Small intestine (tissue), 7 donors: ENCODE data around the gene SLC25A2. TPM values are rescaled to one million over a fixed set of nuclear protein-coding genes. Genes with fewer than 3 reads are reported as not detected.

Source experiments
- DNase-seq, 2 donors: peaks; one replicate each; pipeline versions ENCODE4 v3.0.0 to v3.0.0-alpha.2; 2013
- FAIRE-seq: peaks from 2 replicates; lab custom pipeline; 2012; peaks lifted over from hg19 to GRCh38; lab: Jason Lieb, UNC
- H3K27ac ChIP-seq, 3 donors: one replicate each; pipeline ENCODE4 v1.5.1; 2013; ENCODE audit warnings: low read length in 2 of 3, mild to moderate bottlenecking in 2 of 3, control low read depth in 1 of 3, inconsistent platforms in 1 of 3, low read depth in 1 of 3, moderate library complexity in 1 of 3
- H3K27me3 ChIP-seq, 3 donors: one replicate each; pipeline ENCODE4 v1.6.1; 2013; ENCODE audit warnings: low read length in 3 of 3, inconsistent platforms in 1 of 3; ENCODE audit not compliant: control insufficient read depth in 3 of 3, insufficient read depth in 3 of 3
- H3K36me3 ChIP-seq, 3 donors: one replicate each; pipeline ENCODE4 v1.6.1; 2013; ENCODE audit warnings: low read length in 3 of 3, inconsistent platforms in 1 of 3, low read depth in 1 of 3, mild to moderate bottlenecking in 1 of 3, moderate library complexity in 1 of 3; ENCODE audit not compliant: control insufficient read depth in 3 of 3, insufficient read depth in 2 of 3
- H3K4me1 ChIP-seq, 3 donors: one replicate each; pipeline ENCODE4 v1.6.1; 2013; ENCODE audit warnings: low read length in 2 of 3, inconsistent platforms in 1 of 3, low read depth in 1 of 3, mild to moderate bottlenecking in 1 of 3, moderate library complexity in 1 of 3; ENCODE audit not compliant: control insufficient read depth in 3 of 3, insufficient read depth in 2 of 3
- H3K4me3 ChIP-seq, 3 donors: one replicate each; pipeline ENCODE4 v1.5.1; 2013; ENCODE audit warnings: low read length in 3 of 3, control low read depth in 1 of 3, inconsistent platforms in 1 of 3, low read depth in 1 of 3, mild to moderate bottlenecking in 1 of 3, moderate library complexity in 1 of 3
- H3K9me3 ChIP-seq, 2 donors: one replicate each; pipeline ENCODE4 v1.6.1; 2013; ENCODE audit warnings: low read depth in 1 of 2, low read length in 1 of 2; ENCODE audit not compliant: control insufficient read depth in 2 of 2, insufficient read depth in 1 of 2
- WGBS, 3 donors: extraction: QIAGEN DNeasy Blood & Tissue Kit; methylation state at CpG; one replicate each; pipeline ENCODE4 v1.1.7; 2013; 5-methylcytosine and 5-hydroxymethylcytosine counted together
- polyA plus RNA-seq, 4 donors: library from polyadenylated mRNA; stranded (reverse) in 3 of 4; unstranded in 1 of 4; fragments of 200-250 nt in 3 of 4; fragments of 120-200 nt in 1 of 4; gene quantifications; one replicate each; pipeline versions ENCODE4 v1.2.1 to v1.2.3, GENCODE V29; 2013
- donor health status: healthy with polysubstance abuse.
- donor health status: control.
- donor health status: control.
- donor health status: Bipolar disorder and iron deficiency.
- donor health status: healthy.

SLC25A2 gene
- polyA plus RNA-seq, 4 donors, result 0.12 to 0.45 (median 0.15) TPM; not detected in 1

DNA sequence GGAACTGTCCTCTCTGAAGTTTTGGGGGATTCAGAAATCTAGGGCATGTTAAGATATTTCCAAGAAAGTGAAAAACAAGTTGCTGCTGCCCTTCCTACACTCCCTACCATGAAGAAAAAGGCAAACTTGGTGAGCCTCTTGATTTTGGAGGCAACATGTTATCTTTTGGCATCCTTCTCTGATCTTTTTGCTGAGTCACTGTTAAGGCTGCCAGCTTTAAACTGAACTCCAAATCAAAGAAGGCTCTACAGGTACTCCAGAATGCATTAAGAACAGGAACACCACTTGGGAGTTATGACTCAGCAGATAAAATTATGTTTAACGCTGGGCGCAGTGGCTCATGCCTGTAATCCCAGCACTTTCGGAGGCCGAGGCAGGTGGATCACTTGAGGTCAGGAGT, 34.7 kb downstream of the SLC25A2 start:
- WGBS, 3 donors, result 95 to 99% (median 95%) methylated on average over 4 of the region's 4 CpGs
- Histone ChIP-seq H3K4me1 (no peaks in the 10 kb centered on the region), H3K4me3 (no peak overlapping the region), H3K27ac (no peak overlapping the region), H3K36me3 (no peaks in the 10 kb centered on the region), H3K9me3 (peaks cover 7 to 67% of the 10 kb centered on the region in 2 donors), H3K27me3 (no peaks in the 10 kb centered on the region)
- no peak for DNase-seq
- no peak for FAIRE-seq

GRCh38 chr5:141261238-141261546, 42.7 kb downstream of the SLC25A2 start:
- Histone ChIP-seq H3K27me3 (no peaks in the 10 kb centered on the region), H3K9me3 (peaks cover 3 to 46% of the 10 kb centered on the region in 2 donors), H3K4me1 (no peaks in the 10 kb centered on the region), H3K27ac (no peak overlapping the region), H3K36me3 (no peaks in the 10 kb centered on the region), H3K4me3 (no peak overlapping the region)
- no peak for DNase-seq
- 27 to 75% (median 55%) methylated on average over 1 of the region's 1 CpG for WGBS, 3 donors
- no peak for FAIRE-seq

- Histone ChIP-seq H3K27me3 (no peaks in the 10 kb centered on the region), H3K36me3 (no peaks in the 10 kb centered on the region), H3K4me1 (no peaks in the 10 kb centered on the region), H3K4me3 (no peak overlapping the region), H3K9me3 (peaks cover 3 to 41% of the 10 kb centered on the region in 2 donors), H3K27ac (no peak overlapping the region)
- 58 to 67% (median 67%) methylated on average over 5 of the region's 5 CpGs for WGBS, 3 donors
- DNase-seq (peak in 1 of 2 donors; percentile 2), FAIRE-seq (no peak)
Measured at GRCh38 chr5:141260458-141261237, 43.2 kb downstream of the SLC25A2 start.

DNA sequence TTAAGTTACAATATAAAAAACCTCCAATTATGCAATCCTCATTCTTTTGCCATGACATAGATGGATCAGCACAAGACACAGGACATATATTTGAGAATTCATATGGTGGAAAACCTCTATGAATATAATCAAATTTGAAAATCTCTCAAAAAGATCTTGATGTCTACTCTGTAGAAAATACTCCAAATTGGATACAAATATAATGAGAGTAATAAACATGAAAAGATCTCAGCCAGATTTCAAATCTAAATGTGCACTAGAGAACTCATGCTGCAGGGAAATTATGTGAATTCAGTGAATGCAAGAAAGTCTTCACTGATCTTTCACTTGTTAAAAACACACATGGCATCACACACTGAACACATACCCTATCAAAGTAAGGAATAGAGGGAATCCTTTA, 44.9 kb downstream of the SLC25A2 start:
- Histone ChIP-seq H3K27me3 (no peaks in the 10 kb centered on the region), H3K4me3 (no peak overlapping the region), H3K9me3 (peaks cover 3 to 40% of the 10 kb centered on the region in 2 donors), H3K4me1 (no peaks in the 10 kb centered on the region), H3K27ac (no peak overlapping the region), H3K36me3 (no peaks in the 10 kb centered on the region)
- DNase-seq (no peak), FAIRE-seq (no peak)

- Histone ChIP-seq H3K27me3 (no peaks in the 10 kb centered on the region), H3K36me3 (no peaks in the 10 kb centered on the region), H3K9me3 (peaks cover 3 to 44% of the 10 kb centered on the region in 2 donors), H3K4me1 (no peaks in the 10 kb centered on the region), H3K4me3 (no peak overlapping the region), H3K27ac (no peak overlapping the region)
- FAIRE-seq (no peak), DNase-seq (no peak)
Measured at GRCh38 chr5:141258464-141258863, 45.4 kb downstream of the SLC25A2 start.

Other genes starting within 250 kb of the SLC25A2 start
- gene PCDHB2, start 209.4 kb downstream of the SLC25A2 start, polyA plus RNA-seq, result under 1 TPM in 3 of 4 donors, not detected in 1; 0.27 to 0.98 (median 0.72) TPM
- under 1 TPM in 2 of 4 donors, not detected in 2; 0.31 to 0.68 TPM for gene PCDHB3, start 203.6 kb downstream of the SLC25A2 start, polyA plus RNA-seq
- gene PCDHB4, start 182.2 kb downstream of the SLC25A2 start, polyA plus RNA-seq, result under 1 TPM in 2 of 4 donors, not detected in 2; 0.64 to 0.96 TPM
- under 1 TPM in 2 of 4 donors, not detected in 2; 0.91 to 0.99 TPM for gene PCDHB5, start 168.8 kb downstream of the SLC25A2 start, polyA plus RNA-seq
- gene PCDHB6, start 154.0 kb downstream of the SLC25A2 start, polyA plus RNA-seq, result under 1 TPM in 2 of 4 donors, not detected in 2; 0.13 to 0.52 TPM
- 1 to 10 TPM in 1 of 4 donors, under 1 TPM in 2, not detected in 1; 0.27 to 1.1 (median 0.36) TPM for gene PCDHB7, start 131.4 kb downstream of the SLC25A2 start, polyA plus RNA-seq
- under 1 TPM in 2 of 4 donors, not detected in 2; 0.18 to 0.49 TPM for gene PCDHB8, start 126.3 kb downstream of the SLC25A2 start, polyA plus RNA-seq
- gene PCDHB16, start 121.7 kb downstream of the SLC25A2 start, polyA plus RNA-seq, result under 1 TPM in 2 of 4 donors, not detected in 2; 0.37 to 0.65 TPM
- under 1 TPM in 2 of 4 donors, not detected in 2; 0.34 to 0.44 TPM for gene PCDHB9, start 116.9 kb downstream of the SLC25A2 start, polyA plus RNA-seq
- 1 to 10 TPM in 2 of 4 donors, not detected in 2; 1.1 to 1.3 TPM for gene PCDHB10, start 111.7 kb downstream of the SLC25A2 start, polyA plus RNA-seq
- gene PCDHB11, start 104.4 kb downstream of the SLC25A2 start, polyA plus RNA-seq, result under 1 TPM in 2 of 4 donors, not detected in 2; 0.27 to 0.65 TPM
- gene PCDHB12, start 95.3 kb downstream of the SLC25A2 start, polyA plus RNA-seq, result under 1 TPM in 2 of 4 donors, not detected in 2; 0.46 to 0.71 TPM
- under 1 TPM in 2 of 4 donors, not detected in 2; 0.49 to 0.71 TPM for gene PCDHB13, start 90.1 kb downstream of the SLC25A2 start, polyA plus RNA-seq
- 1 to 10 TPM in 1 of 4 donors, under 1 TPM in 1, not detected in 2; 0.81 to 1.5 TPM for gene PCDHB14, start 80.7 kb downstream of the SLC25A2 start, polyA plus RNA-seq
- gene PCDHB15, start 58.7 kb downstream of the SLC25A2 start, polyA plus RNA-seq, result 1 to 10 TPM in 2 of 4 donors, under 1 TPM in 2; 0.22 to 1.7 (median 0.65) TPM
- gene TAF7, start 16.7 kb upstream of the SLC25A2 start, polyA plus RNA-seq, result 10 to 100 TPM; 58.8 to 91.9 (median 66.1) TPM
- gene PCDHGA1, start 26.5 kb upstream of the SLC25A2 start, polyA plus RNA-seq, result under 1 TPM in 3 of 4 donors, not detected in 1; 0.10 to 0.27 (median 0.13) TPM
- gene PCDHGA2, start 34.7 kb upstream of the SLC25A2 start, polyA plus RNA-seq, result under 1 TPM in 3 of 4 donors, not detected in 1; 0.27 to 0.81 (median 0.64) TPM
- gene PCDHGA3, start 39.8 kb upstream of the SLC25A2 start, polyA plus RNA-seq, result under 1 TPM in 2 of 4 donors, not detected in 2; 0.24 to 0.49 TPM
- under 1 TPM in 2 of 4 donors, not detected in 2; 0.19 to 0.21 TPM for gene PCDHGB1, start 46.0 kb upstream of the SLC25A2 start, polyA plus RNA-seq
- gene PCDHGA4, start 51.0 kb upstream of the SLC25A2 start, polyA plus RNA-seq, result under 1 TPM in 2 of 4 donors, not detected in 2; 0.31 to 0.43 TPM
- gene PCDHGB2, start 55.9 kb upstream of the SLC25A2 start, polyA plus RNA-seq, result under 1 TPM in 2 of 4 donors, not detected in 2; 0.37 to 0.68 TPM
- gene PCDHGA5, start 60.1 kb upstream of the SLC25A2 start, polyA plus RNA-seq, result under 1 TPM in 2 of 4 donors, not detected in 2; 0.43 to 0.68 TPM
- under 1 TPM in 2 of 4 donors, not detected in 2; 0.31 to 0.43 TPM for gene PCDHGB3, start 66.2 kb upstream of the SLC25A2 start, polyA plus RNA-seq
- gene PCDHGA6, start 69.8 kb upstream of the SLC25A2 start, polyA plus RNA-seq, result 1 to 10 TPM in 1 of 4 donors, under 1 TPM in 1, not detected in 2; 0.72 to 1.0 TPM
- gene PCDHGA7, start 78.7 kb upstream of the SLC25A2 start, polyA plus RNA-seq, result under 1 TPM in 2 of 4 donors, not detected in 2; 0.30 to 0.32 TPM
- under 1 TPM in 2 of 4 donors, not detected in 2; 0.75 to 0.77 TPM for gene PCDHGB4, start 83.6 kb upstream of the SLC25A2 start, polyA plus RNA-seq
- gene PCDHGA8, start 88.6 kb upstream of the SLC25A2 start, polyA plus RNA-seq, result under 1 TPM in 2 of 4 donors, not detected in 2; 0.10 to 0.15 TPM
- 1 to 10 TPM in 2 of 4 donors, under 1 TPM in 1, not detected in 1; 0.27 to 1.6 (median 1.2) TPM for gene PCDHGB5, start 93.9 kb upstream of the SLC25A2 start, polyA plus RNA-seq
- gene PCDHGA9, start 98.7 kb upstream of the SLC25A2 start, polyA plus RNA-seq, result 1 to 10 TPM in 1 of 4 donors, under 1 TPM in 1, not detected in 2; 0.75 to 1.0 TPM
- gene PCDHGB6, start 104.0 kb upstream of the SLC25A2 start, polyA plus RNA-seq, result 1 to 10 TPM in 2 of 4 donors, not detected in 2; 1.3 to 1.4 TPM
- gene PCDHGA10, start 108.9 kb upstream of the SLC25A2 start, polyA plus RNA-seq, result 1 to 10 TPM in 2 of 4 donors, under 1 TPM in 1, not detected in 1; 0.27 to 2.2 (median 1.2) TPM
- gene PCDHGB7, start 113.6 kb upstream of the SLC25A2 start, polyA plus RNA-seq, result 1 to 10 TPM in 2 of 4 donors, not detected in 2; 1.8 to 2.8 TPM
- gene PCDHGA11, start 117.0 kb upstream of the SLC25A2 start, polyA plus RNA-seq, result 1 to 10 TPM in 1 of 4 donors, under 1 TPM in 1, not detected in 2; 0.81 to 1.0 TPM
- gene PCDHGA12, start 126.5 kb upstream of the SLC25A2 start, polyA plus RNA-seq, result 1 to 10 TPM in 1 of 4 donors, under 1 TPM in 2, not detected in 1; 0.41 to 1.5 (median 0.54) TPM
- gene PCDHGC3, start 171.9 kb upstream of the SLC25A2 start, polyA plus RNA-seq, result 10 to 100 TPM in 2 of 4 donors, 1 to 10 TPM in 2; 2.5 to 33.3 (median 8.9) TPM
- gene PCDHGC4, start 181.0 kb upstream of the SLC25A2 start, polyA plus RNA-seq, result under 1 TPM in 2 of 4 donors, not detected in 2; 0.34 TPM
- under 1 TPM in 2 of 4 donors, not detected in 2; 0.07 to 0.18 TPM for gene PCDHGC5, start 185.0 kb upstream of the SLC25A2 start, polyA plus RNA-seq